GM12864 (cell line): ENCODE data around the gene EPHB3.

Experiments used
- DNase-seq: peaks from one replicate; pipeline ENCODE4 v3.0.0-alpha.2; 2011; ENCODE audit warnings: low read depth
- H3K4me3 ChIP-seq: 2 replicates; pipeline ENCODE4 v1.5.1; 2011; ENCODE audit warnings: mild to moderate bottlenecking, low read depth, low read length, control low read depth
- CTCF ChIP-seq: IDR thresholded peaks from 2 replicates; pipeline ENCODE4 v1.5.1; 2011; ENCODE audit warnings: low read depth, mild to moderate bottlenecking, moderate library complexity, low read length, control low read depth, inconsistent platforms; ENCODE audit errors: missing control alignments

EPHB3 gene

GRCh38 chr3:184560531-184560930 is 1.1 kb upstream of the EPHB3 start:
- no peak for TF ChIP-seq CTCF
- no peak for DNase-seq
- H3K4me3 ChIP-seq: no peak overlapping the region

- no peak overlapping the region; the same call in 1 of the 2 replicates for H3K4me3 ChIP-seq
- no peak for DNase-seq
- TF ChIP-seq CTCF: no peak
Measured at GRCh38 chr3:184561913-184562877, 610 bp downstream of the EPHB3 start.

- H3K4me3 ChIP-seq: no peak overlapping the region
- DNase-seq: no peak
- no peak for TF ChIP-seq CTCF
Measured at GRCh38 chr3:184562878-184563560, 1.4 kb downstream of the EPHB3 start.

GRCh38 chr3:184563561-184563925 is 2.0 kb downstream of the EPHB3 start:
- H3K4me3 ChIP-seq: no peak overlapping the region
- no peak for DNase-seq
- no peak for TF ChIP-seq CTCF

GRCh38 chr3:184563941-184564684 is 2.5 kb downstream of the EPHB3 start:
- H3K4me3 ChIP-seq: no peak overlapping the region
- DNase-seq: no peak

More at GRCh38 chr3:184563941-184564684, 2.5 kb downstream of the EPHB3 start:
- no peak for TF ChIP-seq CTCF
